T-helper 2 cell treated with Interferon-gamma antibody and Interleukin-4, amounts not matched to agents 5 μg/mL and 100 μg/mL, for 36 hours (primary cell): ENCODE measurements around the gene GRIK4.

Experiments used
- DNase-seq: peaks from one replicate; pipeline ENCODE4 v3.0.0; 2021; ENCODE audit warnings: low spot score
- H3K27ac Mint-ChIP-seq: one replicate; pipeline ENCODE4 v1.8.0; 2021; ENCODE audit warnings: mild to moderate bottlenecking, mixed read lengths
- H3K27me3 Mint-ChIP-seq: one replicate; pipeline ENCODE4 v1.8.0; 2021; ENCODE audit warnings: low read depth, mixed read lengths
- H3K36me3 Mint-ChIP-seq: one replicate; pipeline ENCODE4 v1.8.0; 2021; ENCODE audit warnings: low read depth, mixed read lengths
- H3K4me1 Mint-ChIP-seq: one replicate; pipeline ENCODE4 v1.8.0; 2021; ENCODE audit warnings: low read depth, mixed read lengths
- H3K4me3 Mint-ChIP-seq: one replicate; pipeline ENCODE4 v1.8.0; 2022; ENCODE audit warnings: mild to moderate bottlenecking, moderate library complexity, mixed read lengths
- H3K9me3 Mint-ChIP-seq: one replicate; pipeline ENCODE4 v1.8.0; 2021; ENCODE audit warnings: mixed read lengths

The GRIK4 gene

DNA sequence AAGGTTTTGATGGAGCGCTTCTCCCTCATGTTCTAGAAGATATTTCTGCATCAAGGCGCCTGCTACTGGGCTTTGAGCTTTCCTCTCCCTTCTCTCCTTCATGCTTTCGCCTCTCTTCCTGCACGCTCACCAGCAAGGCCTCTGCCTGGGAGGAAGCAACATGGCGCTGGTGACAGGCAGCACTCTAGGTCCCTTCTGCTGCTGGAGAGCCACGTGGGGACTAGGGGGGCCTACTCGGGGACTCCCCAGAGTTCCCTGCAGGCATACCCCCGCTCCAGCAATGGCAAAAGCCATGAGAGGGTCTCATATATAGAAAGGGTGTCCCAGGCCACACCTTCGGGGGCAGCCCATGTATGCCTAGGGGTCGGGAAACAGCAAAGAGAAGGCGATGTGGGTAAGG lies 49.7 kb downstream of the GRIK4 start:
- Mint-ChIP-seq H3K27ac (no peak overlapping the region), H3K4me3 (no peak overlapping the region), H3K36me3 (no peaks in the 10 kb centered on the region), H3K9me3 (no peaks in the 10 kb centered on the region), H3K27me3 (peaks cover 36% of the 10 kb centered on the region), H3K4me1 (no peaks in the 10 kb centered on the region)
- DNase-seq = no peak

DNA sequence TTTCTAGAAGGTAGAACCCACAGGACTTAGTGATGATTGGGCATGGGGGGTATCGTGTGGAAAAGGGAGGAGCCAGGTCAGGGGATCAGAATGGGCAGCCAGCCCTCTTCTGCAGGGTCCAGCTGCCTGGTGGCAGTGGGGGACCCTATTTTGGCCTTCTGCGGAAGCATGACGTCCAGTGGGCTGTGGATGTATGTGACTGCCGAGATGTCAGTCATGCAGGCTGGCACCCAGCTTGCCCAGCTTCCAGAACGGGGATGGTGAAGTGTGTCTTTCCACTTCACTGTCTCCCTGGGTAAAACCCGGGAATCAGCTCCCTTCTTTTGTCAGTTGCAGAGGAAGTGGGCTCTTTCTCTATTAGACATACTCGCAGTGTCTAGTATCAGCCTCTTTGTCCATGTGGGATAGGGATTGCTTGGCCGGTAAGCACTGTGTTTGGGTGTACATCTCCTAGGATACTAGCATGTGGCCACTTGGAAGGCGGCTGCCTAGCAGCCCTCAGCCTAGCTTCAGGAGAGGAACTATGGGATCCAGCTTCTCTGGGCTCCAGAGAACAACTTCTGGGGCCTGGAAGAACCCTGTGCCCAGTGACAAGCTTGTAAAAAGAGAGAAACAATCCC lies 51.4 kb downstream of the GRIK4 start:
- Mint-ChIP-seq H3K4me1 (no peaks in the 10 kb centered on the region), H3K4me3 (no peak overlapping the region), H3K36me3 (no peaks in the 10 kb centered on the region), H3K9me3 (no peaks in the 10 kb centered on the region), H3K27ac (no peak overlapping the region), H3K27me3 (peaks cover 44% of the 10 kb centered on the region)
- no peak for DNase-seq

GRCh38 chr11:120563703-120564572 lies 52.4 kb downstream of the GRIK4 start:
- Mint-ChIP-seq H3K9me3 (no peaks in the 10 kb centered on the region), H3K27ac (no peak overlapping the region), H3K36me3 (no peaks in the 10 kb centered on the region), H3K4me1 (no peaks in the 10 kb centered on the region), H3K27me3 (peaks cover 47% of the 10 kb centered on the region), H3K4me3 (no peak overlapping the region)
- no peak for DNase-seq

- Mint-ChIP-seq H3K36me3 (no peaks in the 10 kb centered on the region), H3K4me3 (no peak overlapping the region), H3K27me3 (peaks cover 50% of the 10 kb centered on the region), H3K27ac (no peak overlapping the region), H3K4me1 (no peaks in the 10 kb centered on the region), H3K9me3 (no peaks in the 10 kb centered on the region)
- peak; percentile 54 for DNase-seq
These were observed 53.2 kb downstream of the GRIK4 start for GRCh38 chr11:120564573-120565311.

DNA sequence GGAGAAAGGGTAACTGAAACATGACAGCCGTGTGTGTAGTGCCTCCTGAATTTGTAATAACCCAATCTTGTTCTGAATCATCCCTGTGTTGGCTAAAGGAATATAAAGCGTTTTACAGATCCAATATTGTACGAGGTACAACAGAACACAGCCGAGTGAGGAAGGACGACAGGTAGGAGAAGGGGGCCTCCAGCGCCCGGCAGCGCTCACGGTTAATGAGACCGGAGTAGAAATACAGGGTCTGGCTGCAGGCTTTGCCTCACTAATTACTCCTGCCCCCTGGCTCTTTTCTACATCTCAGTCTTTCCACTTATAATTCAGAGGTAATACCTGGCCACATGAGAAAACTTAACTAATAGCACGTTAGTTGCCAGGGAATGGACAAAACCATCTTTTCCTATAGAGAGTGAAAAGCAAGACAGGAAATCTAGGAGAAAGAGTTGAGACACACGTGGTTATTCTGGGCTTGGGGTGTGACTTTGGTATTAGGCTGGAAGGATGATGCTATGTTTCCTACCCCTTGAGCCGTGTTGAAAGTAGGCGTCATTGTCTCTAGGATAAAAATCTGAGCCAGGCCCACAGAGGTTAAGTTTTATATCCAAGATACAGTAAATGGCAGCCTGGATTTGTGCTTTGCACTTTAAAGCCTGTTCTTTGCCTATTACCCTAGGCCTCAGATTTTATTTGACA lies 54.1 kb downstream of the GRIK4 start:
- Mint-ChIP-seq H3K36me3 (no peaks in the 10 kb centered on the region), H3K9me3 (no peaks in the 10 kb centered on the region), H3K27me3 (peaks cover 49% of the 10 kb centered on the region), H3K4me1 (no peaks in the 10 kb centered on the region), H3K27ac (no peak overlapping the region), H3K4me3 (no peak overlapping the region)
- no peak for DNase-seq

DNA sequence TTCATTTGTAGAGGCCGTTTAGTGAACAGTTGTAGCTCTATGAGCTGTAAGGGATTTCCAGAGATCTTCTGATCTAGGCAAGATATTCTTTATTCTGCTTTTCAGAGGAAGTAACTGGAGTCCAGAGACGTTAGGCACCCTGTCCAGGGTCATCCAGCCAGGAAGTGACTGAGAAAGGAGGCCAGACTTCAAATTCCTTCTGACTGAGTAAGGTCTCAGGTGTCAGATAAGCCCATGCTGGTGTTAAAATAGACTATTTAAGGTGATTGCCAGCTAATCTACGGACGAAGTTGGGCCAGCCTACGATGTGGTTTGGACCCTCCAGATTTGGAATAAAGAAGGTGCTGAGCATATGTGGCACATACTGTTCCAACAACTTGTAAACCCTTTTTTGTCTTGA lies 54.6 kb downstream of the GRIK4 start:
- peaks cover 49% of the 10 kb centered on the region for H3K27me3 Mint-ChIP-seq

DNA sequence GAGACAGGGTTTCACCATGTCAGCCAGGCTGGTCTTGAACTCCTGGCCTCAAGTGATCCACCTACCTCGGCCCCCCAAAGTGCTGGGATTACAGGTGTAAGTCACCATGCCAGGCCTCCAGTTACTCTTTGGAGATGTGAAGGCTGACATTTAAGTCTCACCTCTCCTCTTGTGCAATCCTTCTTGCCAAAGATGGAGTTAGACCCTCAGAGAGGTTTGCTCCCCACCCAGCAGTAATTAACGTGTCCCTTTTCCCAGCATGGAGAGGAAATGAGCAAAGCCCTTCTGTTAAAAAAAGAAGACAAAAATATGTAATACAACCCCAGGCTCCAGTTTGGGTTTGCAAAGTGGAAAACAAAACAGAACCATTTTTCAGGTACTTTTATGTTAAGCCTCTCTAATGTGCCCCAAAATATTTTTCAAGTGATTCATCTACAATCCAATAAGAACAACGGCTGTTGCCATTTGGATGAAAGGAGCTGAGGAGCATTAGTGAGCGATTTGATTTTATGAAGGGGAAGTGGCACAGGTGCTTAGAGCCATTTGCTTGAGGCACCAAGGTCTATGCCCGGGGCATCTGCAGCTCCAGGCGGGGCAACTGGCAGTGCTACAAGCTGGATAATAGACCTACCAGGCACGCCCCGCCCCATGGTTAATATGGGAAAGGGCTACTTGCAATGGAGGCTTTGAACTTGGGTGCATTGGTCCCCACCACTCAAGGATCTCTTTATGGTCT lies 57.2 kb downstream of the GRIK4 start:
- no peak overlapping the region for H3K27ac Mint-ChIP-seq
- no peak overlapping the region for H3K4me3 Mint-ChIP-seq
- H3K4me1 Mint-ChIP-seq = no peaks in the 10 kb centered on the region
- H3K27me3 Mint-ChIP-seq = peaks cover 30% of the 10 kb centered on the region
- no peaks in the 10 kb centered on the region for H3K36me3 Mint-ChIP-seq
- H3K9me3 Mint-ChIP-seq = no peaks in the 10 kb centered on the region
- no peak for DNase-seq

More for the DNA sequence above, 54.6 kb downstream of the GRIK4 start:
- no peak for DNase-seq
- Mint-ChIP-seq H3K27ac (no peak overlapping the region), H3K36me3 (no peaks in the 10 kb centered on the region), H3K4me1 (no peaks in the 10 kb centered on the region), H3K9me3 (no peaks in the 10 kb centered on the region), H3K4me3 (no peak overlapping the region)

GRCh38 chr11:120569861-120570260 lies 58.3 kb downstream of the GRIK4 start:
- no peak overlapping the region for H3K4me3 Mint-ChIP-seq
- peaks cover 29% of the 10 kb centered on the region for H3K27me3 Mint-ChIP-seq
- H3K36me3 Mint-ChIP-seq = no peaks in the 10 kb centered on the region
- H3K9me3 Mint-ChIP-seq = no peaks in the 10 kb centered on the region
- DNase-seq = no peak
- H3K27ac Mint-ChIP-seq = no peak overlapping the region
- H3K4me1 Mint-ChIP-seq = no peaks in the 10 kb centered on the region

- Mint-ChIP-seq H3K36me3 (no peaks in the 10 kb centered on the region), H3K4me3 (no peak overlapping the region), H3K27me3 (peaks cover 15% of the 10 kb centered on the region), H3K4me1 (no peaks in the 10 kb centered on the region), H3K9me3 (no peaks in the 10 kb centered on the region), H3K27ac (no peak overlapping the region)
- no peak for DNase-seq
These were observed 59.9 kb downstream of the GRIK4 start for GRCh38 chr11:120571476-120571875.

DNA sequence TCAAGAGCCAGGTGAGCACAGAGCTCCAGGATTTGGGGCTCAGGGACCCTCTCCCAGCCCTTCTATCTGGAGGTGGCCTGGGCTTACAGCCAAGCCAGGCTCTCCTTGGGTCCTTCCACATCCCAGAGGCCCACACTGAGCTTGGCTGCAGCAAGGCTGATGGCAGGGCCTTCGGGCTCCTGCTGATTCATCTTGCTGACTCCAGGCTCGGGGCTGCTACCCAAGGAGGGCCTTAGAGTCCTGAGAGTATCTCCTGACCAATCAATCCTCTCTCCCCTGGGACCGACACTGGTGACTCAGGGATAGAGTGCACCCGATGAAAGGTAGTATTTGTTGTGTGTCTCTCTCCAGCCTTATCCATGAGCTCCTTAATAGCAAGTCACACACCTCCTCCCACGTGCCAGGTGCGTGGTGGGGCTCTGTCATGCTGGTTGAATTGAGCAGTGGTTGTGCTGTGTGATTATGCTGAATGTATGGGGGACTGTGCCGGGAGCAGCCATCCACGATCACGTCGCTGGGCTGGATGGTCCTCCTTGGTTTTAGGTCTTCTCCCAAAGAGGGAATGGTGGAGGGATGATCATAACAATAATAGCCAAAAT lies 62.3 kb downstream of the GRIK4 start:
- DNase-seq = no peak
- no peaks in the 10 kb centered on the region for H3K9me3 Mint-ChIP-seq
- no peaks in the 10 kb centered on the region for H3K36me3 Mint-ChIP-seq
- H3K4me3 Mint-ChIP-seq = no peak overlapping the region
- H3K27me3 Mint-ChIP-seq = peaks cover 6% of the 10 kb centered on the region
- H3K27ac Mint-ChIP-seq = no peak overlapping the region
- H3K4me1 Mint-ChIP-seq = no peaks in the 10 kb centered on the region

DNA sequence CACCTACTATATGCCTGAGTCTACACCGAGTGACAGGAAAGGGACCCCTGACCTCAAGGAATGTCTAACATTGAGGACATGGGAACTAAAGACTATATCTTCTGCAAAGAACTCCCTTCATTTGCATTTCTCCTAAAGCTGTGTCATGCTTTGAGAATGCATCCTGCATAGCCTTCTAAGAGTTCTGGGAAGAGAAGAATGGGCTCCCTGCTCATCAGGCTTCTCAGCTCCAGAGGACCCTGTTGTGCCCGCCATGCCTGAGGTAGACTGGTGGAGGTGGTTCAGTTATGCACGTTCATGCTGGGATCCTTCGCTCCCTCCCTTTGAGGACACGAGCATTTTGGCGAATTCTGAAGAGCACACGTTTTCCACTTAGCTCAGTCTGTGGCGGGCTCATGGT lies 63.3 kb downstream of the GRIK4 start:
- no peak overlapping the region for H3K27ac Mint-ChIP-seq
- no peaks in the 10 kb centered on the region for H3K4me1 Mint-ChIP-seq
- no peaks in the 10 kb centered on the region for H3K9me3 Mint-ChIP-seq

DNA sequence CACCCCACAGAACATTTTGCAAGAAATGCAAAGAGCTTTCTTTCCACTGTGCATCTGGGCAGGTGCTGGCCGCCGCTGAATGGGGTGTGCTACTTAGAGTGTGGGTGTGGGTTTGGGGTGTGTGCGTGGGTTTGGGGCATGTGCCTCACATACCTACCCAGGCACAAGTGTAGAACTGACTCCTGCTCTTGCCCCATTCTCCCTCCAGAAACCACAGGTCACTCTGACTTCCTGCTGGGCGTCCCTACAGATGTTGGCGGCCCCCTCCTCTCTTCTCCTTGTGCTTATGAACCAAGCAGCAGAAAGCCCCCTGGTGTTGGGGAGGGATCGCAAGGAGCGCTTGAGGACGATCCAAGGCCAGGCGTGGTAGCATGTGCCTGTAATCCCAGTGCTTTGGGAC lies 63.9 kb downstream of the GRIK4 start:
- no peak for DNase-seq
- Mint-ChIP-seq H3K9me3 (no peaks in the 10 kb centered on the region), H3K4me1 (no peaks in the 10 kb centered on the region), H3K27ac (no peak overlapping the region), H3K36me3 (no peaks in the 10 kb centered on the region), H3K27me3 (peaks cover 2% of the 10 kb centered on the region), H3K4me3 (no peak overlapping the region)

More for the DNA sequence above, 63.3 kb downstream of the GRIK4 start:
- no peak overlapping the region for H3K4me3 Mint-ChIP-seq
- H3K27me3 Mint-ChIP-seq = peaks cover 2% of the 10 kb centered on the region
- DNase-seq = no peak
- H3K36me3 Mint-ChIP-seq = no peaks in the 10 kb centered on the region

- H3K27me3 Mint-ChIP-seq = peaks cover 5% of the 10 kb centered on the region
- H3K27ac Mint-ChIP-seq = no peak overlapping the region
- H3K4me1 Mint-ChIP-seq = no peaks in the 10 kb centered on the region
- H3K36me3 Mint-ChIP-seq = no peaks in the 10 kb centered on the region
- no peak for DNase-seq
- H3K4me3 Mint-ChIP-seq = no peak overlapping the region
- no peaks in the 10 kb centered on the region for H3K9me3 Mint-ChIP-seq
These were observed 65.1 kb downstream of the GRIK4 start for GRCh38 chr11:120576606-120577005.
